ENCODE results near the gene FBN2.

- TF ChIP-seq, protein P1, sequence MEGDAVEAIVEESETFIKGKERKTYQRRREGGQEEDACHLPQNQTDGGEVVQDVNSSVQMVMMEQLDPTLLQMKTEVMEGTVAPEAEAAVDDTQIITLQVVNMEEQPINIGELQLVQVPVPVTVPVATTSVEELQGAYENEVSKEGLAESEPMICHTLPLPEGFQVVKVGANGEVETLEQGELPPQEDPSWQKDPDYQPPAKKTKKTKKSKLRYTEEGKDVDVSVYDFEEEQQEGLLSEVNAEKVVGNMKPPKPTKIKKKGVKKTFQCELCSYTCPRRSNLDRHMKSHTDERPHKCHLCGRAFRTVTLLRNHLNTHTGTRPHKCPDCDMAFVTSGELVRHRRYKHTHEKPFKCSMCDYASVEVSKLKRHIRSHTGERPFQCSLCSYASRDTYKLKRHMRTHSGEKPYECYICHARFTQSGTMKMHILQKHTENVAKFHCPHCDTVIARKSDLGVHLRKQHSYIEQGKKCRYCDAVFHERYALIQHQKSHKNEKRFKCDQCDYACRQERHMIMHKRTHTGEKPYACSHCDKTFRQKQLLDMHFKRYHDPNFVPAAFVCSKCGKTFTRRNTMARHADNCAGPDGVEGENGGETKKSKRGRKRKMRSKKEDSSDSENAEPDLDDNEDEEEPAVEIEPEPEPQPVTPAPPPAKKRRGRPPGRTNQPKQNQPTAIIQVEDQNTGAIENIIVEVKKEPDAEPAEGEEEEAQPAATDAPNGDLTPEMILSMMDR (IDR thresholded peaks at IDR 0.05; ENCODE audit: poor library complexity, severe bottlenecking): no peak
- TF ChIP-seq RAD21 (conservative IDR thresholded peaks at IDR 0.05) (no peak), POLR2AphosphoS5 (IDR thresholded peaks at IDR 0.05) (no peak)
Measured at GRCh38 chr5:128516978-128517377, 21.1 kb downstream of the FBN2 start.
